HG03378 (cell line): Measurements from ENCODE around the gene MAGI1.

ENCODE experiments used
- ATAC-seq: cut with Tn5 transposase; IDR thresholded peaks from one replicate; pipeline ENCODE4 v1.9.1; 2021; ENCODE audit warnings: mild to moderate bottlenecking, moderate library complexity; ENCODE audit not compliant: unreplicated experiment

MAGI1 gene

GRCh38 chr3:65776494-65776893 lies 262.2 kb downstream of the MAGI1 start:
- no peak for ATAC-seq

- ATAC-seq, result no peak
Observed at GRCh38 chr3:65776081-65776480, 262.6 kb downstream of the MAGI1 start.

GRCh38 chr3:65772758-65773157 lies 266.0 kb downstream of the MAGI1 start:
- ATAC-seq, result no peak

- no peak for ATAC-seq
Observed at GRCh38 chr3:65767551-65767950, 271.2 kb downstream of the MAGI1 start.

GRCh38 chr3:65762235-65762580 lies 276.5 kb downstream of the MAGI1 start:
- ATAC-seq, result no peak

GRCh38 chr3:65761446-65762234 lies 277.1 kb downstream of the MAGI1 start:
- ATAC-seq, result no peak

GRCh38 chr3:65758876-65759598 lies 279.7 kb downstream of the MAGI1 start:
- no peak for ATAC-seq

- ATAC-seq, result no peak
Observed at GRCh38 chr3:65758438-65758837, 280.3 kb downstream of the MAGI1 start.

GRCh38 chr3:65752636-65753035 lies 286.1 kb downstream of the MAGI1 start:
- no peak for ATAC-seq

GRCh38 chr3:65751123-65751700 lies 287.5 kb downstream of the MAGI1 start:
- no peak for ATAC-seq

- ATAC-seq, result no peak
Observed at GRCh38 chr3:65749066-65749465, 289.7 kb downstream of the MAGI1 start.

GRCh38 chr3:65748326-65748725 lies 290.4 kb downstream of the MAGI1 start:
- no peak for ATAC-seq

GRCh38 chr3:65746848-65747247 lies 291.9 kb downstream of the MAGI1 start:
- no peak for ATAC-seq

- ATAC-seq, result no peak
Observed at GRCh38 chr3:65745306-65745705, 293.4 kb downstream of the MAGI1 start.

GRCh38 chr3:65742914-65743313 lies 295.8 kb downstream of the MAGI1 start:
- no peak for ATAC-seq

GRCh38 chr3:65741540-65741939 lies 297.2 kb downstream of the MAGI1 start:
- no peak for ATAC-seq

- ATAC-seq, result no peak
Observed at GRCh38 chr3:65739901-65740541, 298.7 kb downstream of the MAGI1 start.

- no peak for ATAC-seq
Observed at GRCh38 chr3:65734792-65735191, 303.9 kb downstream of the MAGI1 start.

- ATAC-seq, result no peak
Observed at GRCh38 chr3:65734382-65734781, 304.3 kb downstream of the MAGI1 start.

GRCh38 chr3:65733459-65733858 lies 305.3 kb downstream of the MAGI1 start:
- no peak for ATAC-seq

GRCh38 chr3:65732051-65732935 lies 306.4 kb downstream of the MAGI1 start:
- ATAC-seq, result peak; percentile 96
